Hepatocyte (in vitro differentiated cells): Measurements from ENCODE around the gene DENND6A. TPM values are rescaled to one million over a fixed set of nuclear protein-coding genes. Genes with fewer than 3 reads are reported as not detected.

Source experiments
- DNase-seq: peaks from one replicate; pipeline ENCODE4 v3.0.0-alpha.2; 2016; ENCODE audit warnings: low spot score
- H2AFZ ChIP-seq: fragments of 200-600 bp; sonication (generic); 2 replicates; pipeline ENCODE4 v1.6.0; 2016; ENCODE audit warnings: antibody characterized with exemption, mild to moderate bottlenecking
- H3K27ac ChIP-seq: fragments of 200-600 bp; sonication (generic); 2 replicates; pipeline ENCODE4 v1.5.1; 2016; ENCODE audit warnings: mild to moderate bottlenecking
- H3K27me3 ChIP-seq: fragments of 200-600 bp; sonication (generic); 2 replicates; pipeline ENCODE4 v1.6.1; 2016
- H3K36me3 ChIP-seq: fragments of 200-600 bp; sonication (generic); replicated peaks from 2 replicates; pipeline ENCODE4 v1.5.1; 2016; ENCODE audit warnings: low read depth; ENCODE audit not compliant: insufficient read depth
- H3K4me1 ChIP-seq: fragments of 200-600 bp; sonication (generic); 2 replicates; pipeline ENCODE4 v1.5.1; 2016; ENCODE audit warnings: mild to moderate bottlenecking, moderate library complexity; ENCODE audit not compliant: insufficient read depth
- H3K4me2 ChIP-seq: fragments of 200-600 bp; sonication (generic); 2 replicates; pipeline ENCODE4 v1.6.0; 2016
- H3K4me3 ChIP-seq: fragments of 200-600 bp; sonication (generic); 2 replicates; pipeline ENCODE4 v1.5.1; 2016; ENCODE audit warnings: mild to moderate bottlenecking
- H3K79me2 ChIP-seq: fragments of 200-600 bp; sonication (generic); 2 replicates; pipeline ENCODE4 v1.6.0; 2017; ENCODE audit warnings: mild to moderate bottlenecking
- H3K9me2 ChIP-seq: fragments of 200-600 bp; sonication (generic); replicated peaks from 2 replicates; pipeline ENCODE4 v1.6.0; 2017; ENCODE audit warnings: mild to moderate bottlenecking; ENCODE audit not compliant: insufficient read depth
- H3K9me3 ChIP-seq: fragments of 200-600 bp; sonication (generic); 2 replicates; pipeline ENCODE4 v1.5.1; 2016; ENCODE audit warnings: low read depth, mild to moderate bottlenecking
- H4K20me1 ChIP-seq: fragments of 200-600 bp; sonication (generic); 2 replicates; pipeline ENCODE4 v1.6.0; 2016; ENCODE audit warnings: mild to moderate bottlenecking; ENCODE audit not compliant: insufficient read depth, poor library complexity, severe bottlenecking
- EZH2 ChIP-seq: fragments of 200-600 bp; sonication (generic); IDR thresholded peaks from 2 replicates; pipeline ENCODE4 v1.6.1; 2016; ENCODE audit warnings: antibody characterized with exemption, mild to moderate bottlenecking, borderline replicate concordance
- EZH2phosphoT487 ChIP-seq: fragments of 200-600 bp; sonication (generic); IDR thresholded peaks from one replicate; pipeline ENCODE4 v1.6.1; 2018; ENCODE audit warnings: antibody characterized with exemption, mild to moderate bottlenecking, low read depth, moderate library complexity; ENCODE audit not compliant: unreplicated experiment, severe bottlenecking
- WGBS: methylation state at CpG from one replicate; pipeline ENCODE4 v1.1.6; 2016; ENCODE audit warnings: low lambda C conversion rate; ENCODE audit errors: missing lambda C conversion rate; 5-methylcytosine and 5-hydroxymethylcytosine counted together
- polyA plus RNA-seq: library from polyadenylated mRNA; unstranded; fragments of >200 nt; fragmentation: Nextera tagmentation; extraction: Ambion mirVana; gene quantifications from 2 replicates; pipeline ENCODE4 v1.2.1, GENCODE V29; 2016
- total RNA-seq: library from RNA; depleted of rRNA; stranded (reverse); fragments of >200 nt; gene quantifications from 2 replicates; pipeline ENCODE4 v1.2.3, GENCODE V29; 2014
- TF ChIP-seq, protein P1 (sequence below): fragments of 200-600 bp; sonication (generic); IDR thresholded peaks from 2 replicates; pipeline ENCODE4 v1.5.1; 2016; ENCODE audit warnings: antibody characterized with exemption, mild to moderate bottlenecking; ENCODE audit not compliant: poor library complexity

DENND6A gene
- total and polyA plus RNA-seq, 2 experiments from 2014 or later: 6.3 to 19.3 TPM

DNA sequence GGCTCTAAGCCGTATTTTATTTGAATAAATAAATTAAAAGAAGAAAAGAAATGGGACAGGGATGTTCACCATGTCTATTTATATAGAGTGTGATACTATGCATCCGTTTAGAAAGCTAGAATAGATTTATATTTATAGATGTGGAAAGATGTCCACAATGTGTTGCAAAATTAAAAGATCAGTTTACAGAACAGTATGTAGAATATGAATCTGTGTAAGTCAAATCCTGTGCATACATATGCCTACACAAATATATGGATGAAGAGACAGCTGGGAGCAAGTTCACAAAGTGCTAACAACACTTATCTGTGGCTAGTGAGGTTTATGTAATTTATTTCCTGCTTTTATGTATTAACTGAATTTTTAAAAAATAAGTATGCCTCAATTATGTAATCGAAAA lies 37.8 kb upstream of the DENND6A start:
- no peaks in the 10 kb centered on the region for H3K36me3 ChIP-seq
- no peaks in the 10 kb centered on the region for H3K9me2 ChIP-seq
- H3K27me3 ChIP-seq: no peaks in the 10 kb centered on the region
- no peak overlapping the region for H3K27ac ChIP-seq
- no peaks in the 10 kb centered on the region for H3K79me2 ChIP-seq
- WGBS: 89% methylated on average over 3 of the region's 3 CpGs
- no peaks in the 10 kb centered on the region for H3K9me3 ChIP-seq
- H2AFZ ChIP-seq: no peak overlapping the region
- H3K4me2 ChIP-seq: no peak overlapping the region
- TF ChIP-seq, protein P1, sequence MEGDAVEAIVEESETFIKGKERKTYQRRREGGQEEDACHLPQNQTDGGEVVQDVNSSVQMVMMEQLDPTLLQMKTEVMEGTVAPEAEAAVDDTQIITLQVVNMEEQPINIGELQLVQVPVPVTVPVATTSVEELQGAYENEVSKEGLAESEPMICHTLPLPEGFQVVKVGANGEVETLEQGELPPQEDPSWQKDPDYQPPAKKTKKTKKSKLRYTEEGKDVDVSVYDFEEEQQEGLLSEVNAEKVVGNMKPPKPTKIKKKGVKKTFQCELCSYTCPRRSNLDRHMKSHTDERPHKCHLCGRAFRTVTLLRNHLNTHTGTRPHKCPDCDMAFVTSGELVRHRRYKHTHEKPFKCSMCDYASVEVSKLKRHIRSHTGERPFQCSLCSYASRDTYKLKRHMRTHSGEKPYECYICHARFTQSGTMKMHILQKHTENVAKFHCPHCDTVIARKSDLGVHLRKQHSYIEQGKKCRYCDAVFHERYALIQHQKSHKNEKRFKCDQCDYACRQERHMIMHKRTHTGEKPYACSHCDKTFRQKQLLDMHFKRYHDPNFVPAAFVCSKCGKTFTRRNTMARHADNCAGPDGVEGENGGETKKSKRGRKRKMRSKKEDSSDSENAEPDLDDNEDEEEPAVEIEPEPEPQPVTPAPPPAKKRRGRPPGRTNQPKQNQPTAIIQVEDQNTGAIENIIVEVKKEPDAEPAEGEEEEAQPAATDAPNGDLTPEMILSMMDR: no peak
- TF ChIP-seq EZH2phosphoT487: no peak
- TF ChIP-seq EZH2: no peak
- H4K20me1 ChIP-seq: no peaks in the 10 kb centered on the region
- DNase-seq: no peak
- no peak overlapping the region for H3K4me3 ChIP-seq
- no peaks in the 10 kb centered on the region for H3K4me1 ChIP-seq

- no peaks in the 10 kb centered on the region for H3K36me3 ChIP-seq
- H3K9me3 ChIP-seq: no peaks in the 10 kb centered on the region
- no peak overlapping the region for H2AFZ ChIP-seq
- H3K4me1 ChIP-seq: no peaks in the 10 kb centered on the region
- no peak overlapping the region for H3K4me3 ChIP-seq
- H3K27me3 ChIP-seq: no peaks in the 10 kb centered on the region
- no peak overlapping the region for H3K27ac ChIP-seq
- H3K9me2 ChIP-seq: no peaks in the 10 kb centered on the region
- no peaks in the 10 kb centered on the region for H3K79me2 ChIP-seq
- 92% methylated on average over 11 of the region's 11 CpGs for WGBS
- H3K4me2 ChIP-seq: no peak overlapping the region
- TF ChIP-seq EZH2 (no peak), EZH2phosphoT487 (no peak)
- TF ChIP-seq, protein P1: no peak
- DNase-seq: no peak
- no peaks in the 10 kb centered on the region for H4K20me1 ChIP-seq
Observed at GRCh38 chr3:57729334-57730045, 36.6 kb upstream of the DENND6A start.

- no peak overlapping the region for H3K27ac ChIP-seq
- no peak overlapping the region for H3K4me2 ChIP-seq
- no peak overlapping the region for H3K4me3 ChIP-seq
- no peaks in the 10 kb centered on the region for H4K20me1 ChIP-seq
- H3K36me3 ChIP-seq: no peaks in the 10 kb centered on the region
- no peak for DNase-seq
- 90% methylated on average over 5 of the region's 5 CpGs for WGBS
- H3K9me3 ChIP-seq: no peaks in the 10 kb centered on the region
- no peaks in the 10 kb centered on the region for H3K9me2 ChIP-seq
- TF ChIP-seq, protein P1: no peak
- TF ChIP-seq EZH2phosphoT487 (no peak), EZH2 (no peak)
- H2AFZ ChIP-seq: no peak overlapping the region
- no peaks in the 10 kb centered on the region for H3K79me2 ChIP-seq
- H3K4me1 ChIP-seq: no peaks in the 10 kb centered on the region
- no peaks in the 10 kb centered on the region for H3K27me3 ChIP-seq
Observed at GRCh38 chr3:57727106-57727505, 34.2 kb upstream of the DENND6A start.
